Caco-2 (cell line): Measurements from ENCODE around the gene AGPAT3. TPM values are rescaled to one million over a fixed set of nuclear protein-coding genes. Genes with fewer than 3 reads are reported as not detected.

Experiments used
- BruUV-seq: library from RNA; stranded (reverse); fragments of 400-500 nt; replicated peaks from 2 replicates; lab custom pipeline; 2021; lab: Mats Ljungman, UMichigan
- CTCF ChIA-PET: fragments of 300-600 bp; sonication (Branson Sonifier 250); formaldehyde crosslinking; loops from one replicate; lab custom pipeline; 2022; ENCODE audit warnings: antibody characterized with exemption; lab: Charles Lee
- POLR2A ChIA-PET: fragments of 300-600 bp; sonication (Branson Sonifier 250); formaldehyde crosslinking; loops from one replicate; lab custom pipeline; 2022; ENCODE audit warnings: antibody characterized with exemption; lab: Charles Lee
- DNase-seq, 2 experiments: peaks; one replicate each; pipeline versions ENCODE4 v3.0.0 to v3.0.0-alpha.2; 2020 to 2022
- H3K27me3 ChIP-seq: replicated peaks from 2 replicates; pipeline ENCODE4 v1.6.0; 2011; ENCODE audit warnings: low read length; ENCODE audit not compliant: control insufficient read depth, insufficient read depth
- H3K36me3 ChIP-seq: 2 replicates; pipeline ENCODE4 v1.5.1; 2011; ENCODE audit warnings: low read length; ENCODE audit not compliant: control insufficient read depth, insufficient read depth
- H3K4me1 ChIP-seq: fragments of 250-450 bp; sonication (Bioruptor Pico); 2 replicates; pipeline ENCODE4 v1.5.1; 2020; ENCODE audit warnings: mild to moderate bottlenecking
- H3K4me3 ChIP-seq: 2 replicates; pipeline ENCODE4 v1.5.1; 2011; ENCODE audit warnings: low read depth, mild to moderate bottlenecking, control low read depth, low read length
- H3K9me3 ChIP-seq: fragments of 250-450 bp; sonication (Bioruptor Pico); 2 replicates; pipeline ENCODE4 v1.5.1; 2020; ENCODE audit warnings: mild to moderate bottlenecking, moderate library complexity
- H3K27ac Mint-ChIP-seq: one replicate; pipeline ENCODE4 v1.8.0; 2022; ENCODE audit warnings: mixed read lengths; ENCODE audit not compliant: unreplicated experiment
- H3K27me3 Mint-ChIP-seq: one replicate; pipeline ENCODE4 v1.8.0; 2022; ENCODE audit warnings: mixed read lengths; ENCODE audit not compliant: insufficient read depth, unreplicated experiment
- H3K36me3 Mint-ChIP-seq: one replicate; pipeline ENCODE4 v1.8.0; 2022; ENCODE audit warnings: mild to moderate bottlenecking, mixed read lengths; ENCODE audit not compliant: insufficient read depth, unreplicated experiment
- H3K4me1 Mint-ChIP-seq: one replicate; pipeline ENCODE4 v1.8.0; 2022; ENCODE audit warnings: low read depth, mixed read lengths; ENCODE audit not compliant: unreplicated experiment
- H3K4me3 Mint-ChIP-seq: one replicate; pipeline ENCODE4 v1.8.0; 2022; ENCODE audit warnings: mild to moderate bottlenecking, moderate library complexity, mixed read lengths; ENCODE audit not compliant: unreplicated experiment
- H3K9me3 Mint-ChIP-seq: one replicate; pipeline ENCODE4 v1.8.0; 2022; ENCODE audit warnings: mixed read lengths; ENCODE audit not compliant: unreplicated experiment
- CTCF ChIP-seq, 2 experiments: fragments of 200-600 bp in 1 of 2; IDR thresholded peaks; 1 replicate in 1 of 2; 2 replicates in 1 of 2; pipeline versions ENCODE4 v1.5.1 to v1.8.0; 2011 to 2022; ENCODE audit warnings: antibody characterized with exemption in 1 of 2, control low read depth in 1 of 2, inconsistent platforms in 1 of 2, low read depth in 1 of 2, low read length in 1 of 2, mild to moderate bottlenecking in 1 of 2, moderate library complexity in 1 of 2; ENCODE audit not compliant: insufficient read depth in 1 of 2, severe bottlenecking in 1 of 2, unreplicated experiment in 1 of 2
- intact Hi-C: fragments of 100-400 bp; cut with micrococcal nuclease; formaldehyde crosslinking; loops from one replicate; pipeline ENCODE4 v1.10.0; 2022; ENCODE audit not compliant: unreplicated experiment
- total RNA-seq: library from RNA; stranded (reverse); gene quantifications from 2 replicates; pipeline ENCODE4 v1.2.3, GENCODE V29; 2022

Gene AGPAT3
- total RNA-seq, 1 experiment from 2014 or later = 61.8 TPM

- Histone ChIP-seq H3K4me3 (no peak overlapping the region), H3K4me1 (no peaks in the 10 kb centered on the region), H3K36me3 (no peaks in the 10 kb centered on the region; the same call in 1 of the 2 replicates), H3K9me3 (no peaks in the 10 kb centered on the region), H3K27me3 (no peaks in the 10 kb centered on the region)
- intact Hi-C loops = no loop called here
- H3K9me3 Mint-ChIP-seq = no peaks in the 10 kb centered on the region
- TF ChIP-seq CTCF (IDR thresholded peaks at IDR 0.05; ENCODE audit: insufficient read depth in 1 of 2, low read depth in 1 of 2, low read length in 1 of 2, severe bottlenecking in 1 of 2, unreplicated experiment in 1 of 2) = no peak
- H3K4me1 Mint-ChIP-seq = no peaks in the 10 kb centered on the region
- no peak overlapping the region for H3K4me3 Mint-ChIP-seq
- H3K27ac Mint-ChIP-seq = no peak overlapping the region
- no peaks in the 10 kb centered on the region for H3K27me3 Mint-ChIP-seq
- ChIA-PET POLR2A (no interaction called here), CTCF (interaction anchor here (0.6 kb wide), 1 partner anchor 123 kb away, joined by 3 read pairs; no protein-coding TSS in a partner anchor)
- no TSS peak for BruUV-seq
- peaks cover 7% of the 10 kb centered on the region for H3K36me3 Mint-ChIP-seq
- DNase-seq = no peak
Observed at GRCh38 chr21:43933680-43934079, 68.7 kb downstream of the AGPAT3 start.

GRCh38 chr21:43934116-43934515, 69.1 kb downstream of the AGPAT3 start:
- Histone ChIP-seq H3K4me1 (no peaks in the 10 kb centered on the region), H3K9me3 (no peaks in the 10 kb centered on the region), H3K36me3 (no peaks in the 10 kb centered on the region; the same call in 1 of the 2 replicates), H3K4me3 (no peak overlapping the region), H3K27me3 (no peaks in the 10 kb centered on the region)
- no peaks in the 10 kb centered on the region for H3K27me3 Mint-ChIP-seq
- no peak for DNase-seq
- H3K4me3 Mint-ChIP-seq = no peak overlapping the region
- H3K36me3 Mint-ChIP-seq = peaks cover 7% of the 10 kb centered on the region
- ChIA-PET POLR2A (no interaction called here), CTCF (no interaction called here)
- TF ChIP-seq CTCF (IDR thresholded peaks at IDR 0.05; ENCODE audit: insufficient read depth in 1 of 2, low read depth in 1 of 2, low read length in 1 of 2, severe bottlenecking in 1 of 2, unreplicated experiment in 1 of 2) = no peak
- no peak overlapping the region for H3K27ac Mint-ChIP-seq
- intact Hi-C loops = no loop called here
- H3K9me3 Mint-ChIP-seq = no peaks in the 10 kb centered on the region
- BruUV-seq = no TSS peak
- no peaks in the 10 kb centered on the region for H3K4me1 Mint-ChIP-seq

GRCh38 chr21:43934716-43935705, 70.0 kb downstream of the AGPAT3 start:
- Histone ChIP-seq H3K4me1 (no peaks in the 10 kb centered on the region), H3K27me3 (no peaks in the 10 kb centered on the region), H3K9me3 (no peaks in the 10 kb centered on the region), H3K4me3 (no peak overlapping the region), H3K36me3 (no peaks in the 10 kb centered on the region)
- BruUV-seq = no TSS peak
- Mint-ChIP-seq H3K4me3 (no peak overlapping the region), H3K27me3 (no peaks in the 10 kb centered on the region), H3K36me3 (peaks cover 7% of the 10 kb centered on the region), H3K9me3 (no peaks in the 10 kb centered on the region), H3K27ac (no peak overlapping the region), H3K4me1 (no peaks in the 10 kb centered on the region)
- no peak for TF ChIP-seq CTCF (IDR thresholded peaks at IDR 0.05; ENCODE audit: insufficient read depth in 1 of 2, low read depth in 1 of 2, low read length in 1 of 2, severe bottlenecking in 1 of 2, unreplicated experiment in 1 of 2)
- CTCF ChIA-PET = no interaction called here
- POLR2A ChIA-PET = no interaction called here
- DNase-seq = no peak
- intact Hi-C loops = no loop called here
